Neural progenitor cell (in vitro differentiated cells): Measurements from ENCODE around the gene OLFM1. TPM values are rescaled to one million over a fixed set of nuclear protein-coding genes. Genes with fewer than 3 reads are reported as not detected.
A peak's percentile ranks its signal among the peaks of the same experiment; 100 is the strongest.

Experiments
- DNase-seq: peaks from one replicate; pipeline ENCODE4 v3.0.0-alpha.2; 2016; ENCODE audit warnings: low spot score
- H2AFZ ChIP-seq: fragments of 200-600 bp; sonication (generic); replicated peaks from 2 replicates; pipeline ENCODE4 v1.6.1; 2016; ENCODE audit warnings: antibody characterized with exemption
- H3F3A ChIP-seq: fragments of 200-600 bp; sonication (generic); 2 replicates; pipeline ENCODE4 v1.6.1; 2016; ENCODE audit warnings: antibody characterized with exemption, low read depth
- H3K27ac ChIP-seq: fragments of 200-600 bp; sonication (generic); 2 replicates; pipeline ENCODE4 v1.5.1; 2016; ENCODE audit warnings: mild to moderate bottlenecking
- H3K27me3 ChIP-seq: fragments of 200-600 bp; sonication (generic); 2 replicates; pipeline ENCODE4 v1.6.1; 2016; ENCODE audit warnings: mild to moderate bottlenecking, moderate library complexity
- H3K36me3 ChIP-seq: fragments of 200-600 bp; sonication (generic); 2 replicates; pipeline ENCODE4 v1.5.1; 2016
- H3K4me1 ChIP-seq: fragments of 200-600 bp; sonication (generic); 2 replicates; pipeline ENCODE4 v1.6.1; 2016; ENCODE audit warnings: mixed run types
- H3K4me2 ChIP-seq: fragments of 200-600 bp; sonication (generic); 2 replicates; pipeline ENCODE4 v1.6.1; 2016
- H3K4me3 ChIP-seq: fragments of 200-600 bp; sonication (generic); 2 replicates; pipeline ENCODE4 v1.5.1; 2016
- H3K79me2 ChIP-seq: fragments of 200-600 bp; sonication (generic); 2 replicates; pipeline ENCODE4 v1.6.1; 2016; ENCODE audit warnings: low read depth
- H3K9ac ChIP-seq: fragments of 200-600 bp; sonication (generic); 2 replicates; pipeline ENCODE4 v1.6.1; 2016
- H3K9me3 ChIP-seq: fragments of 200-600 bp; sonication (generic); 2 replicates; pipeline ENCODE4 v1.5.1; 2016; ENCODE audit warnings: low read depth
- H4K20me1 ChIP-seq: fragments of 200-600 bp; sonication (generic); 2 replicates; pipeline ENCODE4 v1.6.1; 2016; ENCODE audit warnings: low read depth
- H3K27ac Mint-ChIP-seq: 3 replicates; pipeline ENCODE4 v1.8.0; 2021; ENCODE audit warnings: mixed read lengths
- H3K27me3 Mint-ChIP-seq: 2 replicates; pipeline ENCODE4 v1.8.0; 2022; ENCODE audit warnings: low read depth, mild to moderate bottlenecking, inconsistent platforms, moderate library complexity, mixed read lengths; ENCODE audit not compliant: insufficient read depth
- H3K36me3 Mint-ChIP-seq: 3 replicates; pipeline ENCODE4 v1.8.0; 2021; ENCODE audit warnings: mixed read lengths
- H3K4me1 Mint-ChIP-seq: 3 replicates; pipeline ENCODE4 v1.8.0; 2021; ENCODE audit warnings: mixed read lengths
- H3K4me3 Mint-ChIP-seq: 3 replicates; pipeline ENCODE4 v1.8.0; 2021; ENCODE audit warnings: mild to moderate bottlenecking, moderate library complexity, mixed read lengths
- H3K9me3 Mint-ChIP-seq: 3 replicates; pipeline ENCODE4 v1.8.0; 2020; ENCODE audit warnings: mixed read lengths
- CTCF ChIP-seq: fragments of 200-600 bp; sonication (generic); IDR thresholded peaks from 2 replicates; pipeline ENCODE4 v1.5.1; 2017; ENCODE audit warnings: antibody characterized with exemption, mild to moderate bottlenecking
- EZH2 ChIP-seq: fragments of 200-600 bp; sonication (generic); IDR thresholded peaks from 2 replicates; pipeline ENCODE4 v1.6.1; 2017; ENCODE audit warnings: antibody characterized with exemption, mild to moderate bottlenecking, moderate library complexity
- EZH2phosphoT487 ChIP-seq: fragments of 200-600 bp; sonication (generic); IDR thresholded peaks from 2 replicates; pipeline ENCODE4 v1.6.1; 2017; ENCODE audit warnings: antibody characterized with exemption
- total RNA-seq: library from RNA; depleted of rRNA; stranded (reverse); fragments of >200 nt; gene quantifications from 2 replicates; pipeline ENCODE4 v1.2.3, GENCODE V29; 2015; ENCODE audit warnings: low replicate concordance

The OLFM1 gene
- total RNA-seq, 1 donor from 2014 or later: 4.0 TPM

- no peaks in the 10 kb centered on the region for H3K79me2 ChIP-seq
- Mint-ChIP-seq H3K9me3 (peaks cover 4% of the 10 kb centered on the region), H3K27me3 (peaks cover 29% of the 10 kb centered on the region), H3K27ac (no peak overlapping the region), H3K4me1 (peaks cover 9% of the 10 kb centered on the region), H3K4me3 (no peak overlapping the region), H3K36me3 (no peaks in the 10 kb centered on the region)
- no peak overlapping the region for H3K4me3 ChIP-seq
- no peaks in the 10 kb centered on the region for H3F3A ChIP-seq
- TF ChIP-seq CTCF (no peak), EZH2 (no peak)
- peaks cover 16% of the 10 kb centered on the region for H4K20me1 ChIP-seq
- peaks cover 7% of the 10 kb centered on the region for H3K4me1 ChIP-seq
- no peak for DNase-seq
- no peak overlapping the region for H2AFZ ChIP-seq
- no peaks in the 10 kb centered on the region for H3K36me3 ChIP-seq
- no peak overlapping the region for H3K4me2 ChIP-seq
- no peak overlapping the region for H3K27ac ChIP-seq
- no peak overlapping the region for H3K9ac ChIP-seq
- no peaks in the 10 kb centered on the region for H3K9me3 ChIP-seq
- peaks cover 23% of the 10 kb centered on the region for H3K27me3 ChIP-seq
Measured at GRCh38 chr9:135154050-135154615, 66.7 kb downstream of the OLFM1 start.

GRCh38 chr9:135155396-135155795, 67.9 kb downstream of the OLFM1 start:
- H3F3A ChIP-seq: no peaks in the 10 kb centered on the region
- no peak overlapping the region for H3K9ac ChIP-seq
- H3K4me2 ChIP-seq: no peak overlapping the region
- H3K4me3 Mint-ChIP-seq: no peak overlapping the region
- no peak overlapping the region for H3K27ac Mint-ChIP-seq
- no peaks in the 10 kb centered on the region for H3K9me3 ChIP-seq
- H2AFZ ChIP-seq: no peak overlapping the region
- peaks cover 9% of the 10 kb centered on the region for H3K4me1 Mint-ChIP-seq
- no peaks in the 10 kb centered on the region for H3K36me3 Mint-ChIP-seq
- no peaks in the 10 kb centered on the region for H3K79me2 ChIP-seq
- H3K27me3 Mint-ChIP-seq: peaks cover 25% of the 10 kb centered on the region
- no peak overlapping the region for H3K4me3 ChIP-seq
- H3K36me3 ChIP-seq: no peaks in the 10 kb centered on the region
- no peak overlapping the region for H3K27ac ChIP-seq
- peaks cover 7% of the 10 kb centered on the region for H3K4me1 ChIP-seq
- peaks cover 2% of the 10 kb centered on the region for H3K9me3 Mint-ChIP-seq
- peaks cover 27% of the 10 kb centered on the region for H3K27me3 ChIP-seq
- no peak for TF ChIP-seq CTCF
- no peak for TF ChIP-seq EZH2
- TF ChIP-seq EZH2phosphoT487: no peak
- DNase-seq: no peak
- peaks cover 20% of the 10 kb centered on the region for H4K20me1 ChIP-seq

GRCh38 chr9:135156525-135157510, 69.3 kb downstream of the OLFM1 start:
- DNase-seq: peak; percentile 92
- H2AFZ ChIP-seq: no peak overlapping the region
- Mint-ChIP-seq H3K27ac (no peak overlapping the region), H3K27me3 (peaks cover 18% of the 10 kb centered on the region), H3K4me1 (peaks cover 6% of the 10 kb centered on the region), H3K4me3 (no peak overlapping the region), H3K36me3 (no peaks in the 10 kb centered on the region), H3K9me3 (peaks cover 2% of the 10 kb centered on the region)
- H3K9ac ChIP-seq: no peak overlapping the region
- no peaks in the 10 kb centered on the region for H3K36me3 ChIP-seq
- TF ChIP-seq CTCF (no peak), EZH2phosphoT487 (no peak), EZH2 (no peak)
- H3K9me3 ChIP-seq: no peaks in the 10 kb centered on the region
- no peak overlapping the region for H3K4me3 ChIP-seq
- H3K4me2 ChIP-seq: no peak overlapping the region
- H3K27ac ChIP-seq: no peak overlapping the region
- no peaks in the 10 kb centered on the region for H3K79me2 ChIP-seq
- peaks cover 7% of the 10 kb centered on the region for H3K4me1 ChIP-seq
- peaks cover 32% of the 10 kb centered on the region for H3K27me3 ChIP-seq
- H4K20me1 ChIP-seq: peaks cover 20% of the 10 kb centered on the region
- no peaks in the 10 kb centered on the region for H3F3A ChIP-seq
